HEK293 (cell line): ENCODE data around the gene GRIK4.

Experiments
- CTCF ChIA-PET: fragments of 350-600 bp; formaldehyde crosslinking; extraction: SDS; loops from one replicate; lab custom pipeline; 2021; ENCODE audit warnings: antibody characterized with exemption; lab: Yijun Ruan, JAX
- POLR2A ChIA-PET: fragments of 300-600 bp; formaldehyde crosslinking; extraction: SDS; loops from one replicate; lab custom pipeline; 2020; ENCODE audit warnings: antibody characterized with exemption, inconsistent platforms; lab: Yijun Ruan, JAX
- H3K27ac ChIP-seq: fragments of 200-500 bp; sonication (Bioruptor generic); 2 replicates; pipeline ENCODE4 v1.5.1; 2014; ENCODE audit warnings: low read depth, low read length, control low read depth, inconsistent platforms; ENCODE audit errors: extremely low read depth
- H3K36me3 ChIP-seq, 2 experiments: fragments of 200-500 bp in 1 of 2; sonication (Bioruptor generic) in 1 of 2; 1 replicate in 1 of 2; 2 replicates in 1 of 2; pipeline ENCODE4 v1.5.1; 2014 to 2017; ENCODE audit warnings: inconsistent platforms in 2 of 2, low read length in 2 of 2; ENCODE audit not compliant: control insufficient read depth in 2 of 2, insufficient read depth in 1 of 2
- H3K4me1 ChIP-seq: fragments of 200-500 bp; sonication (Bioruptor generic); 2 replicates; pipeline ENCODE4 v1.5.1; 2014; ENCODE audit warnings: mild to moderate bottlenecking, low read length, inconsistent platforms; ENCODE audit not compliant: control insufficient read depth, insufficient read depth
- H3K4me3 ChIP-seq: 2 replicates; pipeline ENCODE4 v1.5.1; 2011; ENCODE audit warnings: low read depth, mild to moderate bottlenecking, control low read depth, low read length, moderate library complexity
- H3K9me3 ChIP-seq: fragments of 200-500 bp; sonication (Bioruptor generic); 2 replicates; pipeline ENCODE4 v1.5.1; 2014; ENCODE audit warnings: low read depth, low read length, inconsistent platforms; ENCODE audit not compliant: control insufficient read depth, insufficient read depth
- YY1 ChIP-seq: fragments of 450-650 bp; formaldehyde crosslinking; IDR thresholded peaks from 2 replicates; pipeline ENCODE4 v1.5.1; 2018; ENCODE audit warnings: missing biosample characterization, missing genetic modification characterization
- ZBTB7A ChIP-seq: fragments of 450-650 bp; formaldehyde crosslinking; IDR thresholded peaks from 2 replicates; pipeline ENCODE4 v1.5.1; 2016; ENCODE audit warnings: low read depth, missing biosample characterization, missing genetic modification characterization
- ZFHX2 ChIP-seq: fragments of 450-650 bp; formaldehyde crosslinking; conservative IDR thresholded peaks from 2 replicates; pipeline ENCODE4 v1.5.1; 2016; ENCODE audit warnings: missing biosample characterization, missing genetic modification characterization
- ZNF354C ChIP-seq: fragments of 450-650 bp; formaldehyde crosslinking; IDR thresholded peaks from 2 replicates; pipeline ENCODE4 v1.5.1; 2016; ENCODE audit warnings: missing biosample characterization, missing genetic modification characterization, low read depth, borderline replicate concordance
- ZNF366 ChIP-seq: fragments of 450-650 bp; formaldehyde crosslinking; conservative IDR thresholded peaks from 2 replicates; pipeline ENCODE4 v1.5.1; 2016; ENCODE audit warnings: missing biosample characterization, missing genetic modification characterization
- ZNF530 ChIP-seq: fragments of 450-650 bp; formaldehyde crosslinking; IDR thresholded peaks from 2 replicates; pipeline ENCODE4 v1.5.1; 2016; ENCODE audit warnings: low read depth, missing biosample characterization, missing genetic modification characterization
- ZNF664 ChIP-seq: fragments of 450-650 bp; formaldehyde crosslinking; IDR thresholded peaks from 2 replicates; pipeline ENCODE4 v1.5.1; 2016; ENCODE audit warnings: missing biosample characterization, missing genetic modification characterization
- ZNF670 ChIP-seq: fragments of 450-650 bp; formaldehyde crosslinking; IDR thresholded peaks from 2 replicates; pipeline ENCODE4 v1.5.1; 2016; ENCODE audit warnings: missing biosample characterization, missing genetic modification characterization, low read depth
- ZNF701 ChIP-seq: fragments of 450-650 bp; formaldehyde crosslinking; IDR thresholded peaks from 2 replicates; pipeline ENCODE4 v1.5.1; 2016; ENCODE audit warnings: missing biosample characterization, missing genetic modification characterization
- ZNF704 ChIP-seq: fragments of 450-650 bp; formaldehyde crosslinking; IDR thresholded peaks from 2 replicates; pipeline ENCODE4 v1.5.1; 2016; ENCODE audit warnings: missing biosample characterization, missing genetic modification characterization
- TF ChIP-seq, protein P1 (sequence below): fragments of 450-650 bp; formaldehyde crosslinking; IDR thresholded peaks from 2 replicates; pipeline ENCODE4 v1.5.1; 2016; ENCODE audit warnings: missing biosample characterization, missing genetic modification characterization, low read depth
- TF ChIP-seq, protein P2 (sequence below): fragments of 450-650 bp; IDR thresholded peaks from 2 replicates; pipeline ENCODE4 v1.5.1; 2018; ENCODE audit warnings: missing biosample characterization, missing genetic modification characterization
- TF ChIP-seq, protein P3 (sequence below): fragments of 450-650 bp; formaldehyde crosslinking; IDR thresholded peaks from 2 replicates; pipeline ENCODE4 v1.5.1; 2016; ENCODE audit warnings: missing biosample characterization, missing genetic modification characterization
- TF ChIP-seq, protein P4 (sequence below): fragments of 450-650 bp; formaldehyde crosslinking; IDR thresholded peaks from 2 replicates; pipeline ENCODE4 v1.5.1; 2017; ENCODE audit warnings: missing biosample characterization, missing genetic modification characterization

The GRIK4 gene

GRCh38 chr11:120647681-120648080 lies 136.1 kb downstream of the GRIK4 start (continued):
- TF ChIP-seq ZNF704 (tag by site-specific recombination): no peak
- no peak for TF ChIP-seq ZNF664

GRCh38 chr11:120648771-120649170 lies 137.2 kb downstream of the GRIK4 start:
- H3K4me1 ChIP-seq: no peaks in the 10 kb centered on the region
- no peak overlapping the region for H3K27ac ChIP-seq
- H3K36me3 ChIP-seq: no peaks in the 10 kb centered on the region
- ChIA-PET CTCF (interaction anchor here (0.6 to 1.2 kb wide), 2 partner anchors 34 to 37 kb away, joined by 3 read pairs; no protein-coding TSS in a partner anchor), POLR2A (no interaction called here)
- H3K4me3 ChIP-seq: no peak overlapping the region
- TF ChIP-seq ZFHX2 (no peak), YY1 (tag by site-specific recombination) (no peak), ZNF366 (no peak), ZBTB7A (tag by site-specific recombination) (no peak), ZNF704 (tag by site-specific recombination) (no peak), ZNF354C (tag by site-specific recombination) (no peak), ZNF530 (tag by site-specific recombination) (no peak), ZNF701 (tag by site-specific recombination) (no peak), ZNF670 (tag by site-specific recombination) (no peak)
- TF ChIP-seq, protein P1, sequence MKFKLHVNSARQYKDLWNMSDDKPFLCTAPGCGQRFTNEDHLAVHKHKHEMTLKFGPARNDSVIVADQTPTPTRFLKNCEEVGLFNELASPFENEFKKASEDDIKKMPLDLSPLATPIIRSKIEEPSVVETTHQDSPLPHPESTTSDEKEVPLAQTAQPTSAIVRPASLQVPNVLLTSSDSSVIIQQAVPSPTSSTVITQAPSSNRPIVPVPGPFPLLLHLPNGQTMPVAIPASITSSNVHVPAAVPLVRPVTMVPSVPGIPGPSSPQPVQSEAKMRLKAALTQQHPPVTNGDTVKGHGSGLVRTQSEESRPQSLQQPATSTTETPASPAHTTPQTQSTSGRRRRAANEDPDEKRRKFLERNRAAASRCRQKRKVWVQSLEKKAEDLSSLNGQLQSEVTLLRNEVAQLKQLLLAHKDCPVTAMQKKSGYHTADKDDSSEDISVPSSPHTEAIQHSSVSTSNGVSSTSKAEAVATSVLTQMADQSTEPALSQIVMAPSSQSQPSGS (tag by site-specific recombination): no peak
- TF ChIP-seq, protein P2, sequence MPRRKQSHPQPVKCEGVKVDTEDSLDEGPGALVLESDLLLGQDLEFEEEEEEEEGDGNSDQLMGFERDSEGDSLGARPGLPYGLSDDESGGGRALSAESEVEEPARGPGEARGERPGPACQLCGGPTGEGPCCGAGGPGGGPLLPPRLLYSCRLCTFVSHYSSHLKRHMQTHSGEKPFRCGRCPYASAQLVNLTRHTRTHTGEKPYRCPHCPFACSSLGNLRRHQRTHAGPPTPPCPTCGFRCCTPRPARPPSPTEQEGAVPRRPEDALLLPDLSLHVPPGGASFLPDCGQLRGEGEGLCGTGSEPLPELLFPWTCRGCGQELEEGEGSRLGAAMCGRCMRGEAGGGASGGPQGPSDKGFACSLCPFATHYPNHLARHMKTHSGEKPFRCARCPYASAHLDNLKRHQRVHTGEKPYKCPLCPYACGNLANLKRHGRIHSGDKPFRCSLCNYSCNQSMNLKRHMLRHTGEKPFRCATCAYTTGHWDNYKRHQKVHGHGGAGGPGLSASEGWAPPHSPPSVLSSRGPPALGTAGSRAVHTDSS (tag by site-specific recombination): no peak
- TF ChIP-seq, protein P3, sequence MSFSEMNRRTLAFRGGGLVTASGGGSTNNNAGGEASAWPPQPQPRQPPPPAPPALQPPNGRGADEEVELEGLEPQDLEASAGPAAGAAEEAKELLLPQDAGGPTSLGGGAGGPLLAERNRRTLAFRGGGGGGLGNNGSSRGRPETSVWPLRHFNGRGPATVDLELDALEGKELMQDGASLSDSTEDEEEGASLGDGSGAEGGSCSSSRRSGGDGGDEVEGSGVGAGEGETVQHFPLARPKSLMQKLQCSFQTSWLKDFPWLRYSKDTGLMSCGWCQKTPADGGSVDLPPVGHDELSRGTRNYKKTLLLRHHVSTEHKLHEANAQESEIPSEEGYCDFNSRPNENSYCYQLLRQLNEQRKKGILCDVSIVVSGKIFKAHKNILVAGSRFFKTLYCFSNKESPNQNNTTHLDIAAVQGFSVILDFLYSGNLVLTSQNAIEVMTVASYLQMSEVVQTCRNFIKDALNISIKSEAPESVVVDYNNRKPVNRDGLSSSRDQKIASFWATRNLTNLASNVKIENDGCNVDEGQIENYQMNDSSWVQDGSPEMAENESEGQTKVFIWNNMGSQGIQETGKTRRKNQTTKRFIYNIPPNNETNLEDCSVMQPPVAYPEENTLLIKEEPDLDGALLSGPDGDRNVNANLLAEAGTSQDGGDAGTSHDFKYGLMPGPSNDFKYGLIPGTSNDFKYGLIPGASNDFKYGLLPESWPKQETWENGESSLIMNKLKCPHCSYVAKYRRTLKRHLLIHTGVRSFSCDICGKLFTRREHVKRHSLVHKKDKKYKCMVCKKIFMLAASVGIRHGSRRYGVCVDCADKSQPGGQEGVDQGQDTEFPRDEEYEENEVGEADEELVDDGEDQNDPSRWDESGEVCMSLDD (tag by site-specific recombination): no peak
- TF ChIP-seq, protein P4, sequence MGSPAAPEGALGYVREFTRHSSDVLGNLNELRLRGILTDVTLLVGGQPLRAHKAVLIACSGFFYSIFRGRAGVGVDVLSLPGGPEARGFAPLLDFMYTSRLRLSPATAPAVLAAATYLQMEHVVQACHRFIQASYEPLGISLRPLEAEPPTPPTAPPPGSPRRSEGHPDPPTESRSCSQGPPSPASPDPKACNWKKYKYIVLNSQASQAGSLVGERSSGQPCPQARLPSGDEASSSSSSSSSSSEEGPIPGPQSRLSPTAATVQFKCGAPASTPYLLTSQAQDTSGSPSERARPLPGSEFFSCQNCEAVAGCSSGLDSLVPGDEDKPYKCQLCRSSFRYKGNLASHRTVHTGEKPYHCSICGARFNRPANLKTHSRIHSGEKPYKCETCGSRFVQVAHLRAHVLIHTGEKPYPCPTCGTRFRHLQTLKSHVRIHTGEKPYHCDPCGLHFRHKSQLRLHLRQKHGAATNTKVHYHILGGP: no peak
- no peaks in the 10 kb centered on the region for H3K9me3 ChIP-seq
